Endothelial cell (in vitro differentiated cells): Measurements from ENCODE around the gene ZNF714. TPM values are rescaled to one million over a fixed set of nuclear protein-coding genes. Genes with fewer than 3 reads are reported as not detected.

ENCODE experiments used
- DNase-seq: peaks from one replicate; pipeline ENCODE4 v3.0.0; 2021; ENCODE audit warnings: low spot score
- H3K27ac Mint-ChIP-seq: one replicate; pipeline ENCODE4 v1.8.0; 2021; ENCODE audit warnings: mixed read lengths, inconsistent platforms; ENCODE audit not compliant: unreplicated experiment
- H3K27me3 Mint-ChIP-seq: one replicate; pipeline ENCODE4 v1.8.0; 2021; ENCODE audit warnings: mild to moderate bottlenecking, moderate library complexity, mixed read lengths, inconsistent platforms; ENCODE audit not compliant: unreplicated experiment
- H3K36me3 Mint-ChIP-seq: one replicate; pipeline ENCODE4 v1.8.0; 2021; ENCODE audit warnings: mild to moderate bottlenecking, low read depth, mixed read lengths, inconsistent platforms; ENCODE audit not compliant: unreplicated experiment
- H3K4me1 Mint-ChIP-seq: one replicate; pipeline ENCODE4 v1.8.0; 2021; ENCODE audit warnings: mild to moderate bottlenecking, mixed read lengths, inconsistent platforms; ENCODE audit not compliant: unreplicated experiment
- H3K4me3 Mint-ChIP-seq: one replicate; pipeline ENCODE4 v1.8.0; 2021; ENCODE audit warnings: mild to moderate bottlenecking, mixed read lengths, inconsistent platforms; ENCODE audit not compliant: unreplicated experiment
- H3K9me3 Mint-ChIP-seq: one replicate; pipeline ENCODE4 v1.8.0; 2021; ENCODE audit warnings: mixed read lengths, inconsistent platforms; ENCODE audit not compliant: unreplicated experiment
- CTCF ChIP-seq: fragments of 200-600 bp; sonication (generic); IDR thresholded peaks from one replicate; pipeline ENCODE4 v1.5.0; 2021; ENCODE audit warnings: antibody characterized with exemption; ENCODE audit not compliant: unreplicated experiment
- total RNA-seq: library from RNA; stranded (reverse); fragmentation: NEBNext Ultra II Directional; extraction: Animal tissue kit (Norgen Biotek cat#: 25700); gene quantifications from one replicate; pipeline ENCODE4 v1.2.1, GENCODE V29; 2021; ENCODE audit not compliant: unreplicated experiment

Gene ZNF714
- total RNA-seq, 1 donor from 2014 or later = 16.8 TPM

- no peak for DNase-seq
- H3K36me3 Mint-ChIP-seq = peaks cover 67% of the 10 kb centered on the region
- peaks cover 5% of the 10 kb centered on the region for H3K4me1 Mint-ChIP-seq
- H3K4me3 Mint-ChIP-seq = peak overlapping the region; percentile 15
- TF ChIP-seq CTCF = no peak
- H3K27me3 Mint-ChIP-seq = no peaks in the 10 kb centered on the region
- no peak overlapping the region for H3K27ac Mint-ChIP-seq
- H3K9me3 Mint-ChIP-seq = no peaks in the 10 kb centered on the region
Observed at GRCh38 chr19:21147540-21147939, 65.5 kb downstream of the ZNF714 start.

DNA sequence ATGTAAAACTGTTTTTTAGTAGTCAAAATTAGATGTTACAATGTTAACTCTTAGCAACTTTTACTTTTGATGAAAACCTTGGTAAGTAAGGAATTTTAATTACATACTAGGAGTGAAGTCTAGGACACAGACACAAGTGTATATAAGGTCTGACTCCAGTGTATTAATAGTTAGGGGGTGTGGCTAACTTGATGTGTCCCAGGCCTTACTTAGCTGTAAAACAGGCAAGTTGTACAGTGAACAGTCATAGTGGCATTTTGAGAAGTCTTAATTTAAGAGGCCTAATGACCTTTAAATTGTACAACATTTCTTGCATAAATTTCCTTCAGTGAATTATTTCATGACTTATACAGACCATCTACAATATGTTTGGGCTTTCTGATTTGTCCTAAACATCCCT lies 66.7 kb downstream of the ZNF714 start:
- Mint-ChIP-seq H3K9me3 (no peaks in the 10 kb centered on the region), H3K4me1 (no peaks in the 10 kb centered on the region)
- no peak for DNase-seq

GRCh38 chr19:21149877-21150276 lies 67.9 kb downstream of the ZNF714 start:
- H3K4me3 Mint-ChIP-seq = peak overlapping the region; percentile 31
- H3K27me3 Mint-ChIP-seq = no peaks in the 10 kb centered on the region
- TF ChIP-seq CTCF = no peak
- H3K9me3 Mint-ChIP-seq = no peaks in the 10 kb centered on the region
- no peaks in the 10 kb centered on the region for H3K4me1 Mint-ChIP-seq
- peaks cover 74% of the 10 kb centered on the region for H3K36me3 Mint-ChIP-seq
- H3K27ac Mint-ChIP-seq = no peak overlapping the region
- DNase-seq = no peak

More for the DNA sequence above, 66.7 kb downstream of the ZNF714 start:
- no peak for TF ChIP-seq CTCF
- Mint-ChIP-seq H3K27ac (no peak overlapping the region), H3K27me3 (no peaks in the 10 kb centered on the region), H3K4me3 (peak overlapping the region; percentile 19), H3K36me3 (peaks cover 78% of the 10 kb centered on the region)

DNA sequence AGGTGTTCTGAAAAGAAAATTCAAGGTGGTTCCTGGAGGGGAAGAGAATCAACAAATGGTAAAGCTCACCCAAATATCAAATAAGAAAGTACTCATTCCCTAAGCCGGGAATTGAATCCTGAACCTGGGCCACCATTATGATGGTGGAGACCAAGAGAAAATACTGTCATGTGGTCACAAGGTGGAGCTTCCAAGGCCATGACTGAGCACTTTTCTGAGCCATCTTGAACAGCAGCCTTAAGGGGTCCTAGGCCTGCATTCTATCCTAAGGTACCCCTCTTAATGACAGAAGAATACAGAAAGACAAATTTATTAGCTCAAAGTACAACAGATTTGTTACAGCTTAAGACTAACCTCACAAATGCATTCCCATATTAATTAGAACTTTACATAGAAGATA lies 69.5 kb downstream of the ZNF714 start:
- Mint-ChIP-seq H3K9me3 (no peaks in the 10 kb centered on the region), H3K4me3 (peak overlapping the region; percentile 51), H3K27me3 (peaks cover 1% of the 10 kb centered on the region), H3K36me3 (peaks cover 75% of the 10 kb centered on the region), H3K27ac (no peak overlapping the region), H3K4me1 (no peaks in the 10 kb centered on the region)
- no peak for DNase-seq
- no peak for TF ChIP-seq CTCF

DNA sequence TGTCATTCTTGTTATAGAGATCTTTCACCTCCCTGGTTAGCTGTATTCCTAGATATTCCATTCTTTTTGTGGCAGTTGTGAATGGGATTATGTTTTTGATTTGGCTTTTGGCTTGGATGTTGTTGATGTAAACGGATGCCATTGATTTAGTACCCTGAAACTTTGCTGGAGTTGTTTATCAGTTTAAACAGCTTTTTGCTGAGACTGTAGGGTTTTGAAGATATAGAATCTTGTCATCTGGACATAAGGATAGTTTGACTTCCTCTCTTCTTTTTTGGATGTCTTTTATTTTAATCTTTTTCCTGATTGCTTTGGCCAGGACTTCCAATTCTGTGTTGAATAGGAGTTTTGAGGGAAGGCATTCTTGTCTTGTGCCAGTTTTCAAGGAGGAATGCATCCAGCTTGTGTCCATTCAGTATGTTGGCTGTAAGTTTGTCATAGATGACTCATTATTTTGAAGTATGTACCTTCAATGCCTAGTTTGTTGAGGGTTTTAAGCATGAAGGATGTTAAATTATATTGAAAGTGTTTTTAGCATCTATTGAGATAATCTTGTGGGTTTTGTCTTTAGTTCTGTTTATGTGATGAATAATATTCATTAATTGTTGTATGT lies 76.6 kb downstream of the ZNF714 start:
- H3K36me3 Mint-ChIP-seq = peaks cover 18% of the 10 kb centered on the region
- peaks cover 1% of the 10 kb centered on the region for H3K27me3 Mint-ChIP-seq
- H3K4me3 Mint-ChIP-seq = no peak overlapping the region
- no peak overlapping the region for H3K27ac Mint-ChIP-seq
- H3K4me1 Mint-ChIP-seq = no peaks in the 10 kb centered on the region
- DNase-seq = no peak
- no peaks in the 10 kb centered on the region for H3K9me3 Mint-ChIP-seq
- no peak for TF ChIP-seq CTCF
